AG08396 (cell line): Measurements from ENCODE around the gene CR1L.
"Not testable (repeated sequence)": the region's sequence is repeated elsewhere in the genome, so short reads cannot be mapped to it uniquely, and the experiment has no call there.

Source experiments
- DNase-seq: peaks from one replicate; pipeline ENCODE4 v3.0.0; 2012; ENCODE audit warnings: low spot score, mixed read lengths

Gene CR1L

GRCh38 chr1:207644852-207645634 is at the start of gene CR1L:
Gene CR1L, plus strand, starts transcription at chr1:207645133. Its CDS starts 101 bp downstream, at chr1:207645234.
- peak; percentile 82 for DNase-seq

DNA sequence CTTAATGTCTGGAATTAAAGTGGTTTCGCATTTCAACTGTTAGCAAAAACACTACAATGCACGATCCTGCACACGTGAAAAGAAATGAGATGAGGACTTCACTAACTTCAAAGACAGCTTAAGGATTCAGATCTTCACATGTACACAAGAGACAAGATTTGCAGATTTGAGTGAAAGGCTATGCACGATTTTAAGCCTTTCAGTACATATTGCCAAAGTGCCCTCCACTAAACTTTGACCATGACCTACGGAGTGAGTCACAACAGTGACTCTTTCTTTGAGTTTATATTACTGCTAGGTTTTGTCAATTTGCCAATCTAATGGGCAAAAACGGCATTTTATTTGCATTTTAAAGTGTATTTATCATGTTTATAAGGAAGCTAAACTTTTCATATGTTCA is 41.2 kb upstream of the CR1L start:
- peak; percentile 15 for DNase-seq

- no peak for DNase-seq
These were observed 39.2 kb upstream of the CR1L start for GRCh38 chr1:207605444-207606361.

DNA sequence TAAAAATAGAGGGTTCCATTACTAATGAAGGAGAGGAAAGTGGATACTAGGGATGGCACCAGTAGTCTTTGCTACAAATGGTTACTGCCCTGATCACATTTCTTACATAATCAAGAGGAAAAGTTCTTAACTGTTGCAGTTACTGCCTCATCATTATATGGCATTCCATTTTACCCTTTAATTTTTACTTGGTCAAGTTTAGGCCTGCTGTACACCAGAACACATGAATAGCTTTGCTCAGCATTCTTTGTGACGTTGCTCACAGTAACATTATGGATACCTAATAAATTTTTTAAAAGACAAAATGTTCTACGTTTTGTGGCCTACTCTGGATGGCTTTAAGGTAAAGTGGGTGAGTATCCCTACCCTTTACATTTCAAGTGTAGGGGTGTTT is 38.6 kb upstream of the CR1L start:
- DNase-seq: no peak

DNA sequence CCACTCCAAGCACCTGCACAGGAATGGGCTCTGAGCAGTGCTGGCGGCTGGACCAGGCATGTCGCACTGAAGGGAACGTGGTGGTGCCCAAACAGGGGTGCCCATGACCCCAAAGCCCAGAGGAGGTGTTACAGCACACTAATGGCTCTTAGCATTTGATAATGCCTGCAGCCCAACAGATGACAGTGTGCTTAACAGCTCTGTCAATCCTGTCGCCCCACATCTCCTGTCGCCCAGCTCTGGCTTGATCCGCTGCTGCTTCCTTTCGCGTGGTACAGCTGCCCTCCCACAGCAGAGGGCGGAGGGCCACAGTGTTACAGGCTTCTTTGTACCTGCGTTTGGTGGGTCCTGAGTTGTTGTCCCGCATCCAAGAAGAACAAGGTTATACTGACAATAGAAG is 32.2 kb upstream of the CR1L start:
- no peak for DNase-seq

GRCh38 chr1:207619871-207620542 is 24.9 kb upstream of the CR1L start:
- peak; percentile 43 for DNase-seq

DNA sequence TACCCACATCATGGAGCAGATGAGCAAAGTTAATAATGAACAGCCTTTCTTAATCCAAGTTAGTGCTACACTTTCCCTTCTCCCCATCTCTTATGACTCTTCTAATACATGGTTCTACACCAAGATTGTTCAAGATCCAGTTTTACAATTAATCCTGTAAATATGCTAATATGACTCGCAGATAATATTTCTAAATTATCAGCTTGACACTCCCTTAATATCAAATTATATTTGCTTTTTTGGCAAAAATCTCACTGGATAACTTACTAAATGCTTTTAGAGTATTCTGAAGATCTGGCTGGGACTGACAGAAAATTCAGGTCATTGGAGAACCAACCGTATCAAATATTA is 24.4 kb upstream of the CR1L start:
- DNase-seq: no peak

- DNase-seq: not testable (repeated sequence)
These were observed 19.3 kb upstream of the CR1L start for GRCh38 chr1:207625504-207626071.

GRCh38 chr1:207626972-207627337 is 18.0 kb upstream of the CR1L start:
- DNase-seq: no peak

DNA sequence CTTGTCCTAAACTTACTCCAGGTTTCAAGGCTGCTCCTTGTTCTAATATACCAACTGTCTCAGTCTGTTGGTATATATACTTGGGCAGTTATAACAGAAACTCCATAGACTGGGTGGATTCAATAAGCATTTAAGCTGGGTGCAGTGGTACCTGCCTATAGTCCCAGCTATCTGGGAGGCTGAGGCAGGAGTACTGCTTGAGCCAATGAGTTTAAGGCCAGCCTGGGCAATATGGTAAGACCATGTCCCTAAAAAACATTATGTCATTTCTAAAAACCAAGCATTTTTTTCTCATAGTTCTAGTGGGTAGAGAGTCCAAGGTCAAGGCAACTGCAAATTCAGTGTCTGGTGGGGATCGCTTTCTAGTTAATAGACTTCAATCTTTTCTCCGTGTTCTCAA is 17.4 kb upstream of the CR1L start:
- no peak for DNase-seq

DNA sequence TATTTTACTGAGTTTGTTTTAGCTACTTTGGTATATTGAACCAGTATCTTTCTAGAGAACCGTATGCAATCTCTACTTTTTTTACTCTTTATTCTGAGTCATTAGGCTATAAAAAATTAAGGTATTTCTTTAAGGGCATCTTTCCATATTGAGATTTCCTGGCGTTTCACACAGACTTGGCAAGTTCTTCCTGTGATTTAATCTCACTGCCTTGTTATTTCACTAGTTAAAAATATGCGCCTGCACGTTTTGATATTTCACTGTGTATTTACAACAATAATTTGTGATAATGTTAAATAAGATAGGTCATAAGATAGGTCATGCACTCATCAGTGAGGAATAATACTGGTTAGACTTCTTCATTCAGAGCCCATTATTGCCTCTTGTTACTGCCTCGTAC is 16.2 kb upstream of the CR1L start:
- no peak for DNase-seq

GRCh38 chr1:207631137-207631536 is 13.8 kb upstream of the CR1L start:
- DNase-seq: no peak

DNA sequence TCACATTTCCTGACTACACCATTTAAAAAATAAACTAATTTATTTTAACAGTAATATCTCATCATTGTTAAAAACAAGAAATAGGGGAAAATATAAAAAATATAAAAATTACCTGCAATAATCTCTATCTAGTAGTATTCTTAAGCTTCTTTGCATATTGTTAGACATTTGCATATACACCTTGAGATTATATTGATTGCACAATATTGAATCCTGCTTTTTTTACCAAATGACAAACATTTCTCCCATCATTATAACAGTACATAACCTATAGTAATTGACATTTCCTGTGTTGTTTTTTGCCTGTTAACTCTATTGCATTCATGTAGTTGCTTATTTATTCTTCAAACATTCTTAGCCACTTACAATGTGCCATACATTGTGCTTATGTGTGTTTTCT is 11.7 kb upstream of the CR1L start:
- no peak for DNase-seq

DNA sequence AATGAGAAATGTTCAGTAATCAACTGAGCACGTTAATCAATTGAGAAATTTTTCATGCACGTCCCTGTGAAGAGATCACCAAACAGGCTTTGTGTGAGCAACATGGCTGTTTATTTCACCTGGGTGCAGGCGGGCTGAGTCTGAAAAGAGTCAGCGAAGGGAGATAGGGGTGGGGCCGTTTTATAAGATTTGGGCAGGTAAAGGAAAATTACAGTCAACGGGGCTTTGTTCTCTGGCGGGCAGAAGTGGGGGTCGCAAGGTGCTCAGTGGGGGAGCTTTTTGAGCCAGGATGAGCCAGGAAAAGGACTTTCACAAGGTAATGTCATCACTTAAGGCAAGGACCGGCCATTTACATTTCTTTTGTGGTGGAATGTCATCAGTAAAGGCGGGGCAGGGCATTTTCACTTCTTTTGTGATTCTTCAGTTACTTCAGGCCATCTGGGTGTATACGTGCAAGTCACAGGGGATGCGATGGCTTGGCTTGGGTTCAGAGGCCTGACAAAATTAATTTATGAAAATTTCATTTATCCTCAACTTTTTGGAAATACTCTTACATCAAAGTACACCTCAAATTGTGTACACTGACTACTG is 11.1 kb upstream of the CR1L start:
- not testable (repeated sequence) for DNase-seq

GRCh38 chr1:207634293-207634692 is 10.6 kb upstream of the CR1L start:
- not testable (repeated sequence) for DNase-seq

DNA sequence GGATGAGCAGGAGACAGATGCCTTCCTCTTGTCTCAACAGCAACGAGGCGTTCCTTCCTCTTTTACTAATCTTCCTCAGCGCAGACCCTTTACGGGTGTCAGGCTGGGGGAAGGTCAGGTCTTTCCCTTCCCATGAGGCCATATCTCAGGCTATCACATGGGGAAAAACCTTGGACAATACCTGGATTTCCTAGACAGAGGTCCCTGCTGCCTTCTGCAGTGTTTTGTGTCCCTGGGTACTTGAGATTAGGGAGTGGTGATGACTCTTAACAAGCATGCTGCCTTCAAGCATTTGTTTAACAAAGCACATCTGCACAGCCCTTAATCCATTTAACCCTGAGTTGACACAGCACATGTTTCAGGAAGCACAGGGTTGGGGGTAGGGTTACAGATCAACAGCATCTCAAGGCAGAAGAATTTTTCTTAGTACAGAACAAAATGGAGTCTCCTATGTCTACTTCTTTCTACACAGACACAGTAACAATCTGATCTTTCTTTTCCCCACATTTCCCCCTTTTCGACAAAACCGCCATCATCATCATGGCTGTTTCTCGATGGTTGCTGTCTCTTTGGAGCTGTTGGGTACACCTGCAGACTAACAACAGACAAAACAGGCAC is 9.3 kb upstream of the CR1L start:
- DNase-seq: not testable (repeated sequence)

GRCh38 chr1:207638487-207639145 is 6.3 kb upstream of the CR1L start:
- not testable (repeated sequence) for DNase-seq

- not testable (repeated sequence) for DNase-seq
These were observed 5.6 kb upstream of the CR1L start for GRCh38 chr1:207639362-207639761.

DNA sequence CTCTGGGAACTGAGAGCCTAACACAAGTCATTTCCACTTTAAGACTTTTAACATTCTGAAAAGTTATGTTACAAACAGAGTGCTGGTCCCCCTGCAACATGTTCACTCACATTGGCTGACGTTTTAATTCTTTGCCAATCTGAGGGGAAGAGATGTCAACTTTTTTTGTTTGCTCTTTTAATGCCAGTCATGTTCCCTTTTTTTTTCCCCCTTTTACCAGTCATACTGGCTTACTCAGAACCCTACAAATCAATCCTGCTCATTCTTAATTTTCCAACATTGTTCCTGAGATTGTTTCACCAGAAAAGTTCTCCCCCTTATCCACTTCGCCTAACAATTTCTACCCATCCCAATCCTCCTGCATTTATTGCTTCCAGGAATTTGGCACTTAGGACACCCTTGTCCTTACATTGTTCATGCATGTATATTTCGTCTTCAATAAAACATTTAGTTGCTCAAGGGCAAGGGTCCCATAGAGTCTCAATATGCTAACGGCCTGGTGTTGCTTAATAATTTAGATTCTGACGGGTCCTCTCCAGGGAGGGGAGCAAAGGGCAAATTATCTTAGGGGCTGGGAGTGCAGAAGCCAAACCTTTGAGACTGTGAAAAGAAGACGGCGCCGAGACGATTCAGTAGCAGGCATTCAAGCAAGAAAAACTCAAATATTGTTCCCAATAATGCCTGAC is 624 bp upstream of the CR1L start:
- DNase-seq: no peak

DNA sequence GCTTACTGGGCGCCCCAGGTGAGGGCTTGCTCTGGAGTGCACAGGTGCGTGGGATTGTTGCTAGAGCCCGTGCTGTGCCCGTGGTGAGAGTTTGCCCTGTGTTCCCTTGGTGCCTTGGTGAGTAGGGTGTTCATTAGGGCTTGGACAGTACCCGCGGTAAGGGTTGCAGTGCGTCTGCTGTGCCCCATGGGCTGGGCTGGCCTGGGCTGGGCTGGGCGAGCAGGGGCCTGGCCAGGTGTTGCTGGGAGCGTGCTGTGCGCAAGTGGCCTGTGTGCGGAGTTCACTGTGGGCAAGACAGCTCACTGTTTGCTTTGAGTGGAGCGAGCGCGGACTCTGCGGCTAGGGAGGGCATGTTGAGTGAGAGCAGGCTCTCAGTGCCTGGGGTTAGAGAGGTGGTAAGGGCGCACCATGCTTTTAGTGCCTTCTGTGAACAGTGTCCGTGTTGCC is 725 bp downstream of the CR1L start:
- no peak for DNase-seq
